ENCODE results near the gene PTPRU. TPM values are rescaled to one million over a fixed set of nuclear protein-coding genes. Genes with fewer than 3 reads are reported as not detected.

The PTPRU gene
- total RNA-seq, 1 experiment from 2014 or later = 0.72 TPM

- in situ Hi-C loops (cut with HindIII; ENCODE audit: low pct_unique_long_range_greater_than_20kb, low sequenced_read_pairs) (no loop called here), intact Hi-C loops (cut with micrococcal nuclease; ENCODE audit: unreplicated experiment) (loop anchor here (10.0 kb wide), 1 partner anchor 102 kb away; no protein-coding TSS in a partner anchor)
- DNase-seq (ENCODE audit: low read depth, low spot score) (no peak), ATAC-seq (no peak)
- Histone ChIP-seq H3K4me3 (ENCODE audit: low read depth in 2 of 2, low read length in 2 of 2) (no peak overlapping the region), H3K27me3 (ENCODE audit: control insufficient read depth, insufficient read depth, low read length) (peaks cover 2% of the 10 kb centered on the region), H3K4me1 (ENCODE audit: control insufficient read depth, insufficient read depth, low read length) (no peaks in the 10 kb centered on the region; the same call in 1 of the 2 replicates), H3K27ac (ENCODE audit: low read length) (no peak overlapping the region), H3K9me3 (ENCODE audit: control insufficient read depth, insufficient read depth, low read depth, low read length) (no peaks in the 10 kb centered on the region), H3K36me3 (ENCODE audit: control insufficient read depth, insufficient read depth, low read length) (no peaks in the 10 kb centered on the region)
- ChIA-PET POLR2A (no interaction called here), CTCF (no interaction called here)
- no peak for TF ChIP-seq TCF7L2 (IDR thresholded peaks at IDR 0.05; ENCODE audit: low read depth, low read length)
- no peak for TF ChIP-seq POLR2AphosphoS5 (IDR thresholded peaks at IDR 0.05; ENCODE audit: low read depth, low read length)
- TF ChIP-seq REST (IDR thresholded peaks at IDR 0.05; ENCODE audit: insufficient read depth in 1 of 2, low read depth in 2 of 2, low read length in 1 of 2) = no peak
- TF ChIP-seq SIN3A (IDR thresholded peaks at IDR 0.05; ENCODE audit: borderline replicate concordance, insufficient read depth, low read depth, low read length) = no peak
- no peak for TF ChIP-seq CTCF (IDR thresholded peaks at IDR 0.05)
- no TSS peak for BruUV-seq (replicated peaks)
Measured at GRCh38 chr1:29243023-29243870, 6.9 kb downstream of the PTPRU start.

GRCh38 chr1:29243871-29244200, 7.5 kb downstream of the PTPRU start:
- H3K36me3 ChIP-seq (ENCODE audit: control insufficient read depth, insufficient read depth, low read length) = no peaks in the 10 kb centered on the region
- BruUV-seq (replicated peaks) = no TSS peak
- intact Hi-C loops (cut with micrococcal nuclease; ENCODE audit: unreplicated experiment) = loop anchor here (10.0 kb wide), 1 partner anchor 101 kb away; no protein-coding TSS in a partner anchor
- no peaks in the 10 kb centered on the region; the same call in none of the 2 replicates for H3K27me3 ChIP-seq (ENCODE audit: control insufficient read depth, insufficient read depth, low read length)
- ChIA-PET POLR2A (no interaction called here), CTCF (no interaction called here)
- ATAC-seq = no peak
- H3K4me1 ChIP-seq (ENCODE audit: control insufficient read depth, insufficient read depth, low read length) = no peaks in the 10 kb centered on the region; the same call in 1 of the 2 replicates
- H3K9me3 ChIP-seq (ENCODE audit: control insufficient read depth, insufficient read depth, low read depth, low read length) = no peaks in the 10 kb centered on the region
- H3K4me3 ChIP-seq (ENCODE audit: low read depth in 2 of 2, low read length in 2 of 2) = no peak overlapping the region
- TF ChIP-seq REST (IDR thresholded peaks at IDR 0.05; ENCODE audit: insufficient read depth in 1 of 2, low read depth in 2 of 2, low read length in 1 of 2) = no peak
- H3K27ac ChIP-seq (ENCODE audit: low read length) = no peak overlapping the region
- in situ Hi-C loops (cut with HindIII; ENCODE audit: low pct_unique_long_range_greater_than_20kb, low sequenced_read_pairs) = no loop called here
- DNase-seq (ENCODE audit: low read depth, low spot score) = no peak
